Cerebellar cortex (tissue), 1 donor: ENCODE measurements around the gene IQGAP3.
A peak's percentile ranks its signal among the peaks of the same experiment; 100 is the strongest.
"Not testable (repeated sequence)": the region's sequence is repeated elsewhere in the genome, so short reads cannot be mapped to it uniquely, and the experiment has no call there.

ENCODE experiments used
- DNase-seq: peaks from one replicate; pipeline ENCODE4 v3.0.0-alpha.2; 2015; ENCODE audit warnings: low spot score

Gene IQGAP3

GRCh38 chr1:156592910-156593660, 20.7 kb upstream of the IQGAP3 start:
- no peak for DNase-seq

GRCh38 chr1:156592158-156592909, 20.0 kb upstream of the IQGAP3 start:
- DNase-seq: no peak

- DNase-seq: peak; percentile 78
These were observed 19.2 kb upstream of the IQGAP3 start, which contains the start of gene NAXE for GRCh38 chr1:156591432-156592157. NAXE (plus strand) TSS chr1:156591776; CDS start chr1:156591805, 29 bp downstream.

GRCh38 chr1:156591181-156591431, 18.7 kb upstream of the IQGAP3 start:
- no peak for DNase-seq

DNA sequence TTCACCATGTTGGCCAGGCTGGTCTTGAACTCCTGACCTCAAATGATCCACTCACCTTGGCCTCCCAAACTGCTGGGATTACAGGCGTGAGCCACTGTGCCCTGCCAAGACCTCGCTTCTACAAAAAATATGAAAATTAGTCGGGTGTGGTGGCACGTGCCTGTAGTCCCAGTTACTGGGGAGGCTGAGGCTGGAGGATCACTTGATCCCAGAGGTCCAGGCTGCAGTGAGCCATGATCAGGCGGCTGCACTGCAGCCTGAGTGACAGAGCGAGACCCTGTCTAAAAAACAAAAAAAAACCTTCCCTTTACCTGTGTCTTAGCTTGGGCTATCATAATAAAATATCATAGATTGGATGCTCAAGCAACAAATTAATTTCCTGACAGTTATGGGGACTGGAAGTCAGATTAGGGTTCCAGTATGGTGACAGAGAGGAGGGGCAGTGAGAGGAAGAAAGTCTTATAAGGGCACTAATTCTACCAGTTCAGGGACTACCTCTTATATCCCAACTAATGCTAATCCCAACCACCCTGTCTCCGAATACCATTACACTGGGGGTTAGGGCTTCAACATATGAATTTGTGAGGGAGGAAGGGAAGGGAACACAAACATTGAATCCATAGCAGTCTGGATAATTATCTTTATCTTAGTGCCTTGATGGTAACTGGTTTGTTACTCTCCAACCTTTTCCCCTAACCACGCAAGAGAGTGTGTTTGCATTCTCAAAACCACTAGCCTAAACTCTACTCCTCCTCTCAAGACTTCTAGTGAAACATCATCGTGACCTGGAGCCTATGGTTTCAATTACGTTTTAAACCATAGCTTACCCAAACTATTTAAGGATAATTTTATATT, 18.2 kb upstream of the IQGAP3 start:
- DNase-seq: no peak

DNA sequence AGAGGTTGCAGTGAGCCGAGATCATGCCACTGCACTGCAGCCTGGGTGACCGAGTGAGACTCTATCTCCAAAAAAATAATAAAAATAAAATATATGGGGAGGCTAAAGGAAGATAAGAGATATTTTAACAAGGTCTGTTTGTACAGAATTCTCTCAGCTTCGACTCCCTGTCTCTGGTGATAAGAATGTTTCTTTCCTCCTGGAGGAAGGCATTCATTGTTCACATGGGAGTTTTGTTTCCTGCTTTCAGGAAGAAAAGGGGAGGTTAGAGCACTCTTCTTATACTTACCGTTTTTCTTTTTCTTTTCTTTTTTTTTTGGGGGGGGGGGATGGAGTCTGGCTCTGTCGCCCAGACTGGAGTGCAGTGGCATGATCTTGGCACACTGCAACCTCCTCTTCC, 17.2 kb upstream of the IQGAP3 start:
- DNase-seq: no peak

DNA sequence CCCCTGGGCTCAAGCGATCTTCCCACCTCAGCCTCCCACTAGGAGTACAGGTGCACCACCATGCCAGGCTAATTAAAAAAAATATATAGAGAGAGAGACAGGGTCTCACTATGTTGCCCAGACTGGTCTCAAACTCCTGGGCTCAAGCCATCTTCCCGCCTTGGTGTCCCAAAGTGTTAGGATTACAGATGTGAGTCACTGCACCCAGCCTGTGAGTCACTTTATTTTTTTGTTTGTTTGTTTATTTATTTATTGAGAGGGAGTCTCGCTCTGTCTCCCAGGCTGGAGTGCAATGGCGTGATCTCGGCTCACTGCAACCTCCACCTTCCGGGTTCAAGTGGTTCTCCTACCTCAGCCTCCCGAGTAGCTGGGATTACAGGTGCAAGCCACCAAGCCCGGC, 15.6 kb upstream of the IQGAP3 start:
- DNase-seq: not testable (repeated sequence)

- no peak for DNase-seq
These were observed 14.6 kb upstream of the IQGAP3 start for GRCh38 chr1:156586892-156587477.

DNA sequence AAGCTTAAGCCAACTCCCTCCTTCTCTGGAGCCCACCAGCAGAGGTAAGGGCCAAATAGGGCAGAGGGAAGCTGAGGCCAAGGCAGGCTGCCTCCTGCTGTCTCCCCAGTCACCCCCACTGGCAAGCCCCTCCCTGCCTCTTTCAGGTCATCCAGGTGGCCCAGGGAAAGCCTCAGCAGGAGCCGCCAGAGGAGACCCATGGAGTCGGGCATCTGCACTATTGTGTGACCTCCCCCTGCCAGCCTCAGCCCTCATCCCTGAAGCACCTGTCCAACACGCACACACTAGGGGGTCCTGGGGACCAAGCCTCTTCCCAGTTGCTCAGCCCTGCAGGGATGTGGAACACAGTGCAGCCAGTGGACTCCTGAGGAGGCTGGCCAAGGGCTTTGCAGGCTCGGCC, 14.0 kb upstream of the IQGAP3 start:
- no peak for DNase-seq

DNA sequence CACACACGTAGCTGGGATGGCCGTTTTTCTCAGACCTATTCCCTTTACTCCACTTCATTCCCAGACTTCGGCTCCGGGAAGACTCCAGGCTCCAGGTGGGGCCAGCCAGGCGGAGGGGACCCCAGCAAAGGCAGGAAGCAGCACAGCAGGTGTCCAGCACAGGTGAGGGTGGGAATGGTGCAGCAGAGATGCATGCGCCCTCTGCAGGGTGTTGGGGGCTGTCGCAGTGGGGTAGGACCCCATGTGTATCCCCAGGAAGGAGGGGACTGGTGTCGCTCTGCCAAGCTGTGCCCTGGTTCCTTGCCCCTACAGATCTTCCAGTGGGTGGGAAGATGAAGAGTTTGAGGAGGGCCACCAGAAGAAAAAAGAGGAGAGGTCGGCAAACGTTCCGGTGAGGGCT, 12.4 kb upstream of the IQGAP3 start:
- no peak for DNase-seq

DNA sequence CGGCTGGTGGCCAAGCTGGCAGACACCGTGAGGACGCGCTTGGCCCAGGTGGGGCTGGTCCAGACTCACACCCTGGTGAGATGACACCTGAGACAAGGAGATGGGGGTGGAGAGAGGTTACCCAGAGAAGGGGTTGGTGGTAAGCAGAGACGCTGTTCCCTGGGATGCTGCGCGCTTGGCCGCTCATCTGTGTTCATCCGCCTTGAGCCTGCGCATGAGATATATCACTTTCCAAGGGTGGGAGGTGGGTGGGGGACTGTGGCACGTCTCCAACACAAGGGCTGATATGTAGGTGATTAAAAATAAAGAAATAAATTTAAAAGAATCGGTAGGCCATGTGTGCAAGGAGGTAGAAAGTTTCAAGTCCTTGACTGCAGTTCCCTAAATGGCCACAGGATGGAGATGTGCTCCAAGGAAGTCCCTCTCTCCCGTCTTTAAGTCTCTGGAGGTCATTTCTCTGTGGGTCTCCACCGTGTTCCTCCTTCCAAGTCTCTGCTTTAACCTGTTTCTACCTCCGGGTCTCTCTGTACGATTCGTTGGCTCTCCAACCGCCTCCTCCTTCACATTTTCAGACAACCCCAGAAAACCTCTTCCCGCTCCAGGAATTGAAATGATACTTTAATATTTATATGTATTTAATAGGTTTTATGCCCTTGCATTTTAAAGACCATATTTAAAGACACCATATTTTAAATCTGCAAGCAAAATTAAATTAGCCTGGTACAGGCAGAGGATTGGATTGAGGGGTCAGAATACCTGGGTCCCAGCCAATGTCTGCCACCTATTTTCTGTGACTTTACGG, 11.7 kb upstream of the IQGAP3 start:
- peak; percentile 91 for DNase-seq

GRCh38 chr1:156582388-156583017, 10.1 kb upstream of the IQGAP3 start:
- no peak for DNase-seq

DNA sequence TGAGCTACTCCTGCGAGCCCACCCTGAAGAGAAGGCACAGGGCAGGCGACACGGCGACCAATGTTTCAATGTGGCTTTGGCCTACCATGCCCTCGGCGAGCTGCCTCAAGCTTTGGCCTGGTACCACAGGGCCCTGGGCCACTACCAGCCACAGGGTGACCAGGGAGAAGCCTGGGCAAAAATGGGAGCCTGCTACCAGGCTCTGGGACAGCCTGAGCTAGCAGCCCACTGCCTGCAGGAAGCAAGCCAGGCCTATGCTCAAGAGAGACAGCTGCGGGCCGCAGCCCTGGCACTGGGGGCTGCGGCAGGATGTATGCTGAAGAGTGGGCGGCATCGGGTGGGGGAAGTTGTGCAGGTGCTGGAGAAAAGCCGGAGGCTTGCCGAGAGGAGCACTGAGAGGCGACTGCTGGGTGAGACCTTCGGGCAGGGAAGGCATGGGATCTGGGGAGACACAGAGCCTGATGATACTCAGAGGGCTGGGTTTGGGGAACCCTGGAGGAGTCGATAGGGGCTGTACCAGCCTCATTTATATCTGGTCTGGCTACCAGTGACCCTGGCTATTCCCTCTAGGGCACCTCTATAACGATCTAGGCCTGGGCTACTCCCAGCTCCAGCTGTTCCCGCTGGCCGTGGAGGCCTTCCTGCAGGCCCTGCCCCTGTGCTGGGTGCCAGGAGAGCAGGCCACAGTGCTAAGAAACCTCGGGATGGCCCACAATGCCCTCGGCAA, 9.5 kb upstream of the IQGAP3 start:
- DNase-seq: no peak

GRCh38 chr1:156579472-156579871, 7.1 kb upstream of the IQGAP3 start, which contains the start of gene TTC24:
TTC24 (plus strand) TSS chr1:156579723; CDS start chr1:156581365, 1,642 bp downstream.
- DNase-seq: no peak

DNA sequence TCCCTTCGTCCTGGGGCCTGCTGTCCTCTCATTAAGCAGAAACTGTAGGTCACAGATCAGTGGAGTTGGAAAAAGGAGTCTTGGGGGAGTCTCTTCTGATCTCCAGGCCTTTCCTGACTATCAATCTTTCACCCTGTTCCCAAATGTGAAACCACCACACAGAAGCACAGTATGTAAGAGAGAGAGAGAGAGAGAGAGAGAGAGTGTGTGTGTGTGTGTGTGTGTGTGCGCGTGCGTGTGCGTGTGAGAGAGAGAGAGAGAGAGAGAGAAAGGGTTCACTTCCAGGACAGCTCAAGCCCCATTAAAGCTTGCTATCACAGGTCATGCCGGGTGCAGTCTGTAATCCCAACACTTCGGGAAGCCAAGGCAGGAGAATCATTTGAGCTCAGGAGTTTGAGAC, 5.7 kb upstream of the IQGAP3 start:
- no peak for DNase-seq

- DNase-seq: no peak
These were observed 5.2 kb upstream of the IQGAP3 start for GRCh38 chr1:156577550-156577949.

GRCh38 chr1:156574039-156574633, 1.8 kb upstream of the IQGAP3 start:
- no peak for DNase-seq

- DNase-seq: no peak
These were observed 276 bp upstream of the IQGAP3 start for GRCh38 chr1:156572663-156573018.

GRCh38 chr1:156571261-156571852, 1.0 kb downstream of the IQGAP3 start:
- DNase-seq: no peak
